ENCODE results near the gene SPAG9. TPM values are rescaled to one million over a fixed set of nuclear protein-coding genes. Genes with fewer than 3 reads are reported as not detected.

Gene SPAG9
- total RNA-seq, 1 experiment from 2014 or later, result 77.6 TPM

DNA sequence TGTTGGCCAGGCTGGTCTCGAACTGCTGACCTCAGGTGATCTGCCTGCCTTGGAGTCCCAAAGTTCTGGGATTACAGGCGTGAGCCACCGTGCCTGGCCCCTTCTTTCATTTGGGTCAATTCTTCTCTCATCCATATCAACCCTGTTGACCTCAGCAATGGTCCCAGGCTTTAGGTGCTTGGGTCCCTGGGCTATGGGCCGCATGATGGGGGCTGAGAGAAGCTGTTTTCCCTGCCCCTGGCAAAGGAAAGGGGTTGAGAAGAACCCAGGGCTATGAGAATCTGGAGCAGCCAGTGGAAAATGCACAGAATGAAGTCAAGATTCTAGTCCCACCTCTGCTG lies 164.3 kb downstream of the SPAG9 start:
- intact Hi-C loops (cut with micrococcal nuclease), result loop anchor here (1.0 kb wide), 3 partner anchors 104 to 173 kb away; no protein-coding TSS in a partner anchor
- TF ChIP-seq SP1 (IDR thresholded peaks at IDR 0.05; ENCODE audit: low read depth) (no peak), ZNF274 (IDR thresholded peaks at IDR 0.05; ENCODE audit: low read depth, low read length) (no peak), ZFX (IDR thresholded peaks at IDR 0.05) (no peak), CBX3 (IDR thresholded peaks at IDR 0.05; ENCODE audit: low read depth) (no peak), YY1 (IDR thresholded peaks at IDR 0.05; ENCODE audit: extremely low read depth, insufficient replicate concordance, low read depth, low read length) (no peak), EZH2 (IDR thresholded peaks at IDR 0.05) (no peak)
- Histone ChIP-seq H3K9me3 (ENCODE audit: control insufficient read depth in 1 of 2, insufficient read depth in 1 of 2, low read depth in 1 of 2, low read length in 2 of 2) (no peaks in the 10 kb centered on the region), H4K20me1 (ENCODE audit: insufficient read depth) (no peaks in the 10 kb centered on the region), H3K27ac (ENCODE audit: low read depth, low read length) (no peak overlapping the region), H3K79me2 (ENCODE audit: insufficient read depth, low read length) (no peaks in the 10 kb centered on the region), H3K4me2 (ENCODE audit: low read length) (no peak overlapping the region), H3K9ac (ENCODE audit: low read length) (no peak overlapping the region), H3K4me1 (ENCODE audit: control insufficient read depth in 1 of 2, insufficient read depth in 2 of 2, low read length in 2 of 2) (peaks cover 28 to 46% of the 10 kb centered on the region in 2 experiments), H3K9me2 (ENCODE audit: insufficient read depth) (no peaks in the 10 kb centered on the region), H3K27me3 (ENCODE audit: insufficient read depth, low read length) (no peaks in the 10 kb centered on the region), H2AFZ (ENCODE audit: low read depth, low read length, poor library complexity, severe bottlenecking) (no peak overlapping the region), H3K36me3 (ENCODE audit: control insufficient read depth in 1 of 2, insufficient read depth in 2 of 2, low read length in 2 of 2) (no peaks in the 10 kb centered on the region), H3K4me3 (replicated peaks in 1 of 2; ENCODE audit: low read depth in 1 of 2, low read length in 2 of 2) (no peak overlapping the region)
- no TSS peak for BruUV-seq (replicated peaks)
- CTCF ChIA-PET, result interaction anchor here (0.9 to 8.3 kb wide), 12 partner anchors 8 to 197 kb away, joined by 3 to 85 read pairs (median 3); partner anchors contain the start of gene NME1
- POLR2A ChIA-PET, result interaction anchor here (0.6 to 6.9 kb wide), 3 partner anchors 8 to 91 kb away, joined by 3 to 88 read pairs (median 4); partner anchors contain the start of gene TOB1
- DNase-seq (ENCODE audit: low read depth, low spot score), result no peak
- RAD21 ChIA-PET (ENCODE audit: low non-redundant PET in 1 of 2, low total read pairs in 2 of 2, uncharacterized antibody in 2 of 2, unreplicated experiment in 2 of 2), result interaction anchor here (0.8 to 2.1 kb wide), 3 partner anchors 104 to 174 kb away, joined by 3 to 8 read pairs (median 6); no protein-coding TSS in a partner anchor
- no peak for ATAC-seq

DNA sequence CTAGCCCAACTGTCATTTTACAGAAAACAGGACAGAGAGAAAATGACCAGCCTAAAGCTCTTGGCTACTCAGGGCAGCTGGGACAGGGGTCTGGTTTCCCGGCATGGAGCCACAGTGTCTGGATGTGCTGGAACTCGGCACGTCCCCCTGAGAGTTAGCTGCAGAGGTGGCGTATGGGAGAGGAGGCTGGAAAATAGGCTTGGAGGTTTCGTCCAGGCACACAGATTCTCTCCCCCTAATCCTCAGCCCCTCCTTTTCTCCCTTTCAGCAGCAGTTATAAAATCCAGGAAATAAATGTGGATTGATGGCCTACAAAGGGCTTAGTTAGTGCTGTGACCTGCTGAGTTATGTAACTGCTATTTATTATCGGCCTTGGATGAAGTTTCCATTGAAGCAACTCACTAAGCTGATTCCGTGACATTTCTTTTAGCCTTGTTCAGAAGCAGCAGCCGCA lies 165.0 kb downstream of the SPAG9 start:
- BruUV-seq (replicated peaks), result no TSS peak
- Histone ChIP-seq H3K27ac (ENCODE audit: low read depth, low read length) (no peak overlapping the region), H3K4me3 (replicated peaks in 1 of 2; ENCODE audit: low read depth in 1 of 2, low read length in 2 of 2) (no peak overlapping the region), H3K9ac (ENCODE audit: low read length) (no peak overlapping the region), H3K27me3 (ENCODE audit: insufficient read depth, low read length) (no peaks in the 10 kb centered on the region), H3K36me3 (ENCODE audit: control insufficient read depth in 1 of 2, insufficient read depth in 2 of 2, low read length in 2 of 2) (no peaks in the 10 kb centered on the region), H3K4me2 (ENCODE audit: low read length) (no peak overlapping the region), H3K9me2 (ENCODE audit: insufficient read depth) (no peaks in the 10 kb centered on the region), H4K20me1 (ENCODE audit: insufficient read depth) (no peaks in the 10 kb centered on the region), H3K79me2 (ENCODE audit: insufficient read depth, low read length) (no peaks in the 10 kb centered on the region), H3K9me3 (ENCODE audit: control insufficient read depth in 1 of 2, insufficient read depth in 1 of 2, low read depth in 1 of 2, low read length in 2 of 2) (no peaks in the 10 kb centered on the region), H2AFZ (ENCODE audit: low read depth, low read length, poor library complexity, severe bottlenecking) (no peak overlapping the region), H3K4me1 (ENCODE audit: control insufficient read depth in 1 of 2, insufficient read depth in 2 of 2, low read length in 2 of 2) (peaks cover 35 to 53% of the 10 kb centered on the region in 2 experiments)
- ChIA-PET POLR2A (interaction anchor here (1.5 to 6.9 kb wide), 2 partner anchors 8 to 91 kb away, joined by 4 to 88 read pairs; partner anchors contain the start of gene TOB1), RAD21 (ENCODE audit: low non-redundant PET in 1 of 2, low total read pairs in 2 of 2, uncharacterized antibody in 2 of 2, unreplicated experiment in 2 of 2) (interaction anchor here in 1 of 2 experiments (1.0 kb wide), 1 partner anchor 107 kb away, joined by 3 read pairs; no protein-coding TSS in a partner anchor), CTCF (interaction anchor here (1.3 to 8.3 kb wide), 4 partner anchors 92 to 172 kb away, joined by 3 to 85 read pairs (median 18); no protein-coding TSS in a partner anchor)
- TF ChIP-seq CBX3 (IDR thresholded peaks at IDR 0.05; ENCODE audit: low read depth), result no peak
- TF ChIP-seq ZBTB33 (IDR thresholded peaks at IDR 0.05; ENCODE audit: extremely low read depth, insufficient replicate concordance, low read length), result no peak
- TF ChIP-seq CEBPB (IDR thresholded peaks at IDR 0.05; ENCODE audit: low read depth), result no peak
- no peak for TF ChIP-seq POLR2A (IDR thresholded peaks at IDR 0.05; ENCODE audit: borderline replicate concordance, extremely low read depth, insufficient read depth, insufficient read length)
- no peak for TF ChIP-seq EGR1 (IDR thresholded peaks at IDR 0.05; ENCODE audit: low read depth)
- TF ChIP-seq JUND (IDR thresholded peaks at IDR 0.05), result no peak
- no peak for TF ChIP-seq EZH2phosphoT487 (IDR thresholded peaks at IDR 0.05; ENCODE audit: borderline replicate concordance)
- TF ChIP-seq EZH2 (IDR thresholded peaks at IDR 0.05), result no peak
- intact Hi-C loops (cut with micrococcal nuclease), result loop anchor here (1.0 kb wide), 3 partner anchors 103 to 172 kb away; no protein-coding TSS in a partner anchor
- ATAC-seq (no peak), DNase-seq (ENCODE audit: low read depth, low spot score) (no peak)
